ENCODE results near the gene FGR. TPM values are rescaled to one million over a fixed set of nuclear protein-coding genes. Genes with fewer than 3 reads are reported as not detected.

Gene FGR
- total RNA-seq, 1 experiment from 2014 or later = not detected

GRCh38 chr1:27597516-27598294 is 37.3 kb downstream of the FGR start:
- in situ Hi-C loops (cut with HindIII; ENCODE audit: low pct_unique_long_range_greater_than_20kb, low sequenced_read_pairs) = no loop called here

GRCh38 chr1:27596986-27597385 is 38.0 kb downstream of the FGR start:
- in situ Hi-C loops (cut with HindIII; ENCODE audit: low pct_unique_long_range_greater_than_20kb, low sequenced_read_pairs) = no loop called here
- no peak for DNase-seq (ENCODE audit: low read depth, low spot score)

More at GRCh38 chr1:27597516-27598294, 37.3 kb downstream of the FGR start:
- DNase-seq (ENCODE audit: low read depth, low spot score) = no peak

- in situ Hi-C loops (cut with HindIII; ENCODE audit: low pct_unique_long_range_greater_than_20kb, low sequenced_read_pairs) = no loop called here
- DNase-seq (ENCODE audit: low read depth, low spot score) = no peak
These were observed 38.7 kb downstream of the FGR start for GRCh38 chr1:27596261-27596660.

- in situ Hi-C loops (cut with HindIII; ENCODE audit: low pct_unique_long_range_greater_than_20kb, low sequenced_read_pairs) = no loop called here
These were observed 39.4 kb downstream of the FGR start for GRCh38 chr1:27595597-27595996.

GRCh38 chr1:27594564-27595510 is 40.1 kb downstream of the FGR start:
- in situ Hi-C loops (cut with HindIII; ENCODE audit: low pct_unique_long_range_greater_than_20kb, low sequenced_read_pairs) = no loop called here
- no peak for DNase-seq (ENCODE audit: low read depth, low spot score)

More at GRCh38 chr1:27595597-27595996, 39.4 kb downstream of the FGR start:
- no peak for DNase-seq (ENCODE audit: low read depth, low spot score)

GRCh38 chr1:27593678-27594563 is 41.1 kb downstream of the FGR start:
- in situ Hi-C loops (cut with HindIII; ENCODE audit: low pct_unique_long_range_greater_than_20kb, low sequenced_read_pairs) = no loop called here

GRCh38 chr1:27592931-27593677 is 41.9 kb downstream of the FGR start:
- DNase-seq (ENCODE audit: low read depth, low spot score) = no peak
- in situ Hi-C loops (cut with HindIII; ENCODE audit: low pct_unique_long_range_greater_than_20kb, low sequenced_read_pairs) = no loop called here

More at GRCh38 chr1:27593678-27594563, 41.1 kb downstream of the FGR start:
- no peak for DNase-seq (ENCODE audit: low read depth, low spot score)

- in situ Hi-C loops (cut with HindIII; ENCODE audit: low pct_unique_long_range_greater_than_20kb, low sequenced_read_pairs) = no loop called here
- no peak for DNase-seq (ENCODE audit: low read depth, low spot score)
These were observed 42.6 kb downstream of the FGR start for GRCh38 chr1:27592232-27592930.

GRCh38 chr1:27591622-27592021 is 43.4 kb downstream of the FGR start:
- in situ Hi-C loops (cut with HindIII; ENCODE audit: low pct_unique_long_range_greater_than_20kb, low sequenced_read_pairs) = no loop called here
- DNase-seq (ENCODE audit: low read depth, low spot score) = no peak

- in situ Hi-C loops (cut with HindIII; ENCODE audit: low pct_unique_long_range_greater_than_20kb, low sequenced_read_pairs) = no loop called here
- no peak for DNase-seq (ENCODE audit: low read depth, low spot score)
These were observed 44.0 kb downstream of the FGR start for GRCh38 chr1:27590917-27591508.

- in situ Hi-C loops (cut with HindIII; ENCODE audit: low pct_unique_long_range_greater_than_20kb, low sequenced_read_pairs) = no loop called here
- DNase-seq (ENCODE audit: low read depth, low spot score) = no peak
These were observed 45.1 kb downstream of the FGR start for GRCh38 chr1:27589841-27590426.

- in situ Hi-C loops (cut with HindIII; ENCODE audit: low pct_unique_long_range_greater_than_20kb, low sequenced_read_pairs) = no loop called here
- no peak for DNase-seq (ENCODE audit: low read depth, low spot score)
These were observed 45.5 kb downstream of the FGR start for GRCh38 chr1:27589441-27589840.

GRCh38 chr1:27588256-27589232 is 46.4 kb downstream of the FGR start:
- DNase-seq (ENCODE audit: low read depth, low spot score) = no peak
- in situ Hi-C loops (cut with HindIII; ENCODE audit: low pct_unique_long_range_greater_than_20kb, low sequenced_read_pairs) = no loop called here

- in situ Hi-C loops (cut with HindIII; ENCODE audit: low pct_unique_long_range_greater_than_20kb, low sequenced_read_pairs) = no loop called here
- no peak for DNase-seq (ENCODE audit: low read depth, low spot score)
These were observed 49.3 kb downstream of the FGR start for GRCh38 chr1:27585684-27586083.

GRCh38 chr1:27584453-27584852 is 50.5 kb downstream of the FGR start:
- in situ Hi-C loops (cut with HindIII; ENCODE audit: low pct_unique_long_range_greater_than_20kb, low sequenced_read_pairs) = no loop called here
- no peak for DNase-seq (ENCODE audit: low read depth, low spot score)

Measured in SK-MEL-5 (cell line).